OCI-LY1 (cell line): ENCODE data around the gene GALNT5.

Source experiments
- H2AFZ ChIP-seq: fragments of 200-600 bp; sonication (generic), shearing (Covaris generic); 2 replicates; pipeline ENCODE4 v1.6.0; 2014; ENCODE audit warnings: antibody characterized with exemption, mild to moderate bottlenecking, low read length
- H3F3A ChIP-seq: fragments of 200-600 bp; sonication (generic), shearing (Covaris generic); 2 replicates; pipeline ENCODE4 v1.6.0; 2014; ENCODE audit warnings: mild to moderate bottlenecking, antibody characterized with exemption, low read length, moderate library complexity; ENCODE audit not compliant: insufficient read depth
- H3K27ac ChIP-seq: fragments of 200-600 bp; sonication (generic); 2 replicates; pipeline ENCODE4 v1.5.1; 2014; ENCODE audit warnings: low read length, mixed run types, mild to moderate bottlenecking, low read depth; ENCODE audit not compliant: poor library complexity, severe bottlenecking
- H3K27me3 ChIP-seq: fragments of 200-600 bp; sonication (generic); 2 replicates; pipeline ENCODE4 v1.6.0; 2014; ENCODE audit warnings: antibody characterized with exemption, mild to moderate bottlenecking, low read length, moderate library complexity; ENCODE audit not compliant: insufficient read depth
- H3K36me3 ChIP-seq: fragments of 200-600 bp; sonication (generic); 2 replicates; pipeline ENCODE4 v1.6.1; 2014; ENCODE audit warnings: mild to moderate bottlenecking, antibody characterized with exemption, low read length, moderate library complexity, mixed read lengths; ENCODE audit not compliant: insufficient read depth
- H3K4me1 ChIP-seq: fragments of 200-600 bp; sonication (generic); 2 replicates; pipeline ENCODE4 v1.5.1; 2014; ENCODE audit warnings: mild to moderate bottlenecking, low read length, moderate library complexity; ENCODE audit not compliant: insufficient read depth, severe bottlenecking
- H3K4me2 ChIP-seq: fragments of 200-600 bp; sonication (generic), shearing (Covaris generic); 2 replicates; pipeline ENCODE4 v1.6.1; 2014; ENCODE audit warnings: low read length
- H3K4me3 ChIP-seq: fragments of 200-600 bp; sonication (generic); 2 replicates; pipeline ENCODE4 v1.5.1; 2014; ENCODE audit warnings: low read length, low read depth, mild to moderate bottlenecking, mixed read lengths; ENCODE audit not compliant: poor library complexity, severe bottlenecking
- H3K79me2 ChIP-seq: fragments of 200-600 bp; shearing (Covaris generic); 2 replicates; pipeline ENCODE4 v1.6.1; 2016; ENCODE audit warnings: mixed run types, low read length, mixed read lengths; ENCODE audit not compliant: insufficient read depth
- H3K9ac ChIP-seq: fragments of 200-600 bp; sonication (generic), shearing (Covaris generic); 2 replicates; pipeline ENCODE4 v1.6.1; 2014; ENCODE audit warnings: mild to moderate bottlenecking, low read length, mixed read lengths
- H3K9me2 ChIP-seq: fragments of 200-600 bp; sonication (generic), shearing (Covaris generic); 2 replicates; pipeline ENCODE4 v1.6.1; 2014; ENCODE audit warnings: low read depth, mild to moderate bottlenecking, low read length, mixed read lengths
- H3K9me3 ChIP-seq: fragments of 200-600 bp; shearing (Covaris generic); 2 replicates; pipeline ENCODE4 v1.6.1; 2014; ENCODE audit warnings: low read length, mixed read lengths
- H4K20me1 ChIP-seq: fragments of 200-600 bp; sonication (generic), shearing (Covaris generic); 2 replicates; pipeline ENCODE4 v1.6.0; 2016; ENCODE audit warnings: mild to moderate bottlenecking, low read length; ENCODE audit not compliant: insufficient read depth
- CTCF ChIP-seq: fragments of 200-600 bp; sonication (generic), shearing (Covaris generic); IDR thresholded peaks from 2 replicates; pipeline ENCODE4 v1.5.1; 2017; ENCODE audit warnings: mild to moderate bottlenecking, antibody characterized with exemption, low read length, moderate library complexity, mixed read lengths
- EZH2 ChIP-seq: fragments of 200-600 bp; sonication (generic), shearing (Covaris generic); IDR thresholded peaks from 2 replicates; pipeline ENCODE4 v1.8.0; 2017; ENCODE audit warnings: borderline replicate concordance, mixed run types, mild to moderate bottlenecking, antibody characterized with exemption, low read length, moderate library complexity, mixed read lengths

GALNT5 gene

GRCh38 chr2:157218911-157219310 is 38.6 kb upstream of the GALNT5 start:
- TF ChIP-seq CTCF = no peak
- no peak for TF ChIP-seq EZH2
- Histone ChIP-seq H3K36me3 (no peaks in the 10 kb centered on the region), H4K20me1 (no peaks in the 10 kb centered on the region), H3K9me3 (no peaks in the 10 kb centered on the region), H3F3A (no peaks in the 10 kb centered on the region), H3K9ac (no peak overlapping the region), H3K4me3 (no peak overlapping the region), H3K79me2 (no peaks in the 10 kb centered on the region), H3K27ac (no peak overlapping the region), H3K4me1 (no peaks in the 10 kb centered on the region), H2AFZ (no peak overlapping the region), H3K4me2 (no peak overlapping the region), H3K9me2 (no peaks in the 10 kb centered on the region), H3K27me3 (no peaks in the 10 kb centered on the region)

- H3K27me3 ChIP-seq = no peaks in the 10 kb centered on the region
- no peaks in the 10 kb centered on the region for H3K79me2 ChIP-seq
- no peak overlapping the region for H3K4me3 ChIP-seq
- H3K36me3 ChIP-seq = no peaks in the 10 kb centered on the region
- H3K27ac ChIP-seq = no peak overlapping the region
- no peak overlapping the region for H2AFZ ChIP-seq
- TF ChIP-seq CTCF = no peak
- H3K9me3 ChIP-seq = no peaks in the 10 kb centered on the region
- no peak overlapping the region for H3K4me2 ChIP-seq
- no peaks in the 10 kb centered on the region for H3F3A ChIP-seq
- H3K9me2 ChIP-seq = no peaks in the 10 kb centered on the region
- no peaks in the 10 kb centered on the region for H3K4me1 ChIP-seq
- H4K20me1 ChIP-seq = no peaks in the 10 kb centered on the region
- no peak overlapping the region for H3K9ac ChIP-seq
Measured at GRCh38 chr2:157220502-157220901, 37.0 kb upstream of the GALNT5 start.

GRCh38 chr2:157221394-157221988 is 36.0 kb upstream of the GALNT5 start:
- Histone ChIP-seq H3K27me3 (no peaks in the 10 kb centered on the region), H3K9ac (no peak overlapping the region), H3K9me2 (no peaks in the 10 kb centered on the region), H3K27ac (no peak overlapping the region), H3K79me2 (no peaks in the 10 kb centered on the region), H3F3A (no peaks in the 10 kb centered on the region), H3K36me3 (no peaks in the 10 kb centered on the region), H3K4me1 (no peaks in the 10 kb centered on the region), H3K4me2 (no peak overlapping the region), H2AFZ (no peak overlapping the region), H3K9me3 (no peaks in the 10 kb centered on the region), H3K4me3 (no peak overlapping the region), H4K20me1 (no peaks in the 10 kb centered on the region)
- TF ChIP-seq EZH2 = no peak
- TF ChIP-seq CTCF = no peak
